Measurements from ENCODE around the gene RALGAPA1. TPM values are rescaled to one million over a fixed set of nuclear protein-coding genes. Genes with fewer than 3 reads are reported as not detected.

The RALGAPA1 gene
- total RNA-seq, 2 donors from 2014 or later: 30.4 to 40.8 TPM

DNA sequence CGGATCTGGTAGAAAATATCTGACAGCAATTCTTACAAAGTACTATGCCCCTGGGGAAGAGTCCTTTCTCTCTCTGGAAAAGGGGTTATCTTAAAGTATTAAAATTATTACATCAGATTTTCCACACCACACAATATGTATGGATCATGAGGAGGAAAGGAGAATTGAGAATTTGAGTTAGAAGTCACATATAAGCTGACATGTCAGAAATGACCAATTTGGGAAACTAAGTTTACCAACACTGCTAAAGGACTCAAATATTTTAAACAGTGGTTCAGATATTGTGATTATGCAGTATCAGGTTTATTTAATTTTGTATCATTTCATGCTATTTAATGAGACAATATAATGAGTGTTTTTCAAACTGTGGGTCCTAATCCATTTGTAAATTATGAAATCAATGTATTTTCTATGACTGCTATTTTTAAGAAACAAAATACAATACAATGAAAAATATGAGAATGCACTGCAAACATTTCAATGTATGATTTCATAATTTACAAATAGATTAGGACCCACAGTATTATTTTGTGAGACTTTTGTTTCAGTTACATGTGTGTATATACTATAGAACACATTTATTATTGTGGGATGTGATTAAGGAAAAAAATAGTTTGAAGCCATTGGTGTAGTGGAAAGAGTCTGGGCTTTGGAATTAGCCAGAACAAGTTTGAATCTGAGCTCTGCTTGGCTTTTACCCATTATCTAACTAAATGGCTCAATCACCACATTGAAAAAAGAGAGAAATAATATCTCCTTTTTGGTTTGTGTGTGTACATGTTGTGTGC, 276.9 kb downstream of the RALGAPA1 start:
- intact Hi-C loops (cut with DNase I): no loop called here
- ATAC-seq (no peak), DNase-seq (no peak)

- no peak for ATAC-seq
- DNase-seq: no peak
- intact Hi-C loops (cut with DNase I): no loop called here
These were observed 282.1 kb downstream of the RALGAPA1 start for GRCh38 chr14:35526962-35527361.

- DNase-seq (no peak), ATAC-seq (no peak)
- intact Hi-C loops (cut with DNase I): no loop called here
These were observed 283.4 kb downstream of the RALGAPA1 start for GRCh38 chr14:35525695-35526094.

DNA sequence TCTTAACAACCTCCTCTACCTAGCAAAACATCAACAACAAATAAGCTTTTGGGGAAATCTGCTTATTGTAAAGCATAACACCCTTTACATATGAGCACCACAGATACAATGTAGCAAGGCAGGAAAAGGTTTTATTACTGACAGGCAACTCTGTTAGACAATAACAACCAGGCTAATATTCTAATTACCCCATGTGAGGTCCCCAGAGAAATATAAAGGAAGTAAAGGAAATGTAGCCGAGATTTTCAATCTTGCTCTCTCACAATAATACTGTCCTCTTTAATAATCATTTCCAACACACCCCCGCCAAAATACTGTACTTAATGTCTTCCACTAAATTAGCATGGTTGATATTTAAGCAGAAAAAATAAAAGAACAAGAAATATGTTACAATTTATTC, 289.1 kb downstream of the RALGAPA1 start:
- intact Hi-C loops (cut with DNase I): no loop called here
- DNase-seq: no peak
- no peak for ATAC-seq

GRCh38 chr14:35515916-35516315, 293.2 kb downstream of the RALGAPA1 start:
- ATAC-seq (no peak), DNase-seq (no peak)
- intact Hi-C loops (cut with DNase I): no loop called here

GRCh38 chr14:35512765-35513164, 296.3 kb downstream of the RALGAPA1 start:
- DNase-seq (no peak), ATAC-seq (no peak)
- intact Hi-C loops (cut with DNase I): no loop called here

DNA sequence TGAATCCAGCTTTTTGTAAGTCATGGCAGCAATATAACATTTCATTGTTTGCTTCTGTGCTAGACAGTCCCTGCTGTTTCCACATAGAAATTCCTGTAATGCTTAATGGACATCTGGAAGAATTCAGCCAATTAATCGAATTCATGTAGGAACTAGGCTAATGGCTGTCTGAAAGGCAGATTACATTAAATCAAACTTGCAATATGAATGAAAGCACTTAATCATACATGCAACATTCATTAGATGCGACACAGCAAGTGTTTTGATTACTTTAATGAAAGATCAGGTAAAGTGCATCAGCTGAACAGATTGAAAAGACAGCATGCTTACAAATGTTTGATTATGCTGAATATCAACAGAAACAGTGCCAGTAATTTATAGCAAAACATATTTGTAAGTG, 299.2 kb downstream of the RALGAPA1 start:
- DNase-seq (no peak), ATAC-seq (no peak)
- intact Hi-C loops (cut with DNase I): no loop called here

GRCh38 chr14:35506927-35507326, 302.2 kb downstream of the RALGAPA1 start:
- intact Hi-C loops (cut with DNase I): no loop called here
- no peak for DNase-seq
- no peak for ATAC-seq

GRCh38 chr14:35506461-35506860, 302.6 kb downstream of the RALGAPA1 start:
- ATAC-seq (no peak), DNase-seq (no peak)
- intact Hi-C loops (cut with DNase I): no loop called here

GRCh38 chr14:35504260-35504659, 304.8 kb downstream of the RALGAPA1 start:
- intact Hi-C loops (cut with DNase I): no loop called here
- no peak for ATAC-seq
- DNase-seq: no peak

DNA sequence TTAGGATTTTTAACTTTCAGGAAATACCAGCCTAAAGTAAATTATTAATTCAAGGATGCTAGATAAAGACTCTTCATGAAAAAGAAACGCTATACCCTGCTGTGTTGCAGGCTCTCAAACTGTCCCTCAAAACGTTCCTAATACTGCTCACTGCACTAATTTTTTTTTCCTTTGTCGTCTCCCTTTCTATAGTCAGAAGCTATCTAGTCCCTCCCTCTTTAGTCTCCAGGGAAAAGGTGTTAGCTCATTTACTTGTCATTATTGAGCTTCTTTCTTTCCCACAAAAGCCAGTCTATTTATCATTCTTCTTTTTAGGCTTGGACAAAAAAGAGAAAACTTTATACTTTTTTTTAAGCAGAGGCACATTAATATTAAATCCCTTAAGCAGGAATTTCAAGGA, 305.4 kb downstream of the RALGAPA1 start:
- intact Hi-C loops (cut with DNase I): no loop called here
- no peak for ATAC-seq
- no peak for DNase-seq

DNA sequence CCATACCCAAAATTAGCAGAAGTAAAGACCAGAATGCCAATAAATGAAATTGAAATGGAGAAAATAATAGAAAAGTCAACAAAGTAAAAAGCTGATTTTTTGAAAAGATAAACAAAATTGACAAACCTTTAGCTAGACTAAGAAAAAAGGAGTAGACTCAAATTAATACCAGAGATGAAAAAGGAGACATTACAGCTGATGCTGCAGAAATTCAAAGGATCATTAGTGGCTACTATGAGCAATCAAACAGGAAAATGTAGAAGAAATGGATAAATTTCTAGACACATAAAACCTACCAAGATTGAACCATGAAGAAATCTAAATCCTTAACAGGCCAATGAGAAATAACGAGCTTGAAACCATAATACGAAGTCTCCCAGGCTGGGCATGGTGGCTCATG, 309.9 kb downstream of the RALGAPA1 start:
- no peak for DNase-seq
- intact Hi-C loops (cut with DNase I): no loop called here
- no peak for ATAC-seq

DNA sequence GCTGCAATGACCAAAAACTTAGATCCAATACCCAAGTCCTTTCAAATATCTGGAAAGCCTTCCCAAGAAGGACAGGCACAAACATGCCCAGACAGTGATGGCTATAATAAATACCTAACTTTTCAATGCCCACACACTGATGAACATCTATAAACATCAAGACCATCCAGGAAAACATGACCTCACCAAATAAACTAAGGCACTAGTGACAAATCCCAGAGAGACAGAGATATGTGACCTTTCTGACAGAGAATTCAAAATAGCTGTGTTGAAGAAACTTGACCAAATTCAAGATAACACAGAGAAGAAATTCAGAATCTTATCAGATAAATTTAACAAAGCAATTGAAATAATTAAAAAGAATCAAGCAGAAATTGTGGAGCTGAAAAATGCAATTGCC, 313.8 kb downstream of the RALGAPA1 start:
- intact Hi-C loops (cut with DNase I): no loop called here
- no peak for DNase-seq
- ATAC-seq: no peak

DNA sequence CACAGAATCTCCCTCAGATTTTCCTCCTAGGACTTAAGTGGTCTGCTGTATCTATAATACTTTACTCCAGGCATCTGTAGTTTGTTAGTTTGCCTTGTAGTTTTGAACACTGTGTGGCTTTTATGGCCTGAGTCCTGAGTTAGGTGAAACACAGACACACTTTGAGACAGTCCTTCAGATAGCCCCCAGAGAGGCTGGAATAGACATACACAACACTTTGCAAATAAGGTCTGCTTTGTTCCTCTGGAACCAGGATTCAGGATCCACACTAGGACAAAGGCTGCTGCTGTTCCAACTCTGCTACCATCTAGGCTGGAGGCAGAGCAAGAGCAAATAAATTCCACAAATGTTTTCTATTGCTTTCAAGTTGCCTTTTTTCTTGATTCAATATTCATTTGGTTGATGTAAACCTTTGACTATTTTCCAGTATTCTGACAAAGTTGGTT, 316.5 kb downstream of the RALGAPA1 start:
- DNase-seq: no peak
- intact Hi-C loops (cut with DNase I): no loop called here
- no peak for ATAC-seq

Other genes with a start within 250 kb of the RALGAPA1 start
- gene BRMS1L, start 17.0 kb upstream of the RALGAPA1 start, total RNA-seq: 10 to 100 TPM in 1 of 2 donors, 1 to 10 TPM in 1; 9.7 to 15.3 TPM